ACHN (cell line): ENCODE results near the gene SEMA6C.
A peak's percentile ranks its signal among the peaks of the same experiment; 100 is the strongest.
"Not testable (repeated sequence)": the region's sequence is repeated elsewhere in the genome, so short reads cannot be mapped to it uniquely, and the experiment has no call there.

Source experiments
- DNase-seq: peaks from one replicate; pipeline ENCODE4 v3.0.0-alpha.2; 2015
- in situ Hi-C: cut with HindIII; loops from 2 replicates; pipeline ENCODE4 v1.10.0; 2017; ENCODE audit warnings: low sequenced_read_pairs, low pct_ligation_motif_present, low pct_unique_long_range_greater_than_20kb

Gene SEMA6C, protein sequence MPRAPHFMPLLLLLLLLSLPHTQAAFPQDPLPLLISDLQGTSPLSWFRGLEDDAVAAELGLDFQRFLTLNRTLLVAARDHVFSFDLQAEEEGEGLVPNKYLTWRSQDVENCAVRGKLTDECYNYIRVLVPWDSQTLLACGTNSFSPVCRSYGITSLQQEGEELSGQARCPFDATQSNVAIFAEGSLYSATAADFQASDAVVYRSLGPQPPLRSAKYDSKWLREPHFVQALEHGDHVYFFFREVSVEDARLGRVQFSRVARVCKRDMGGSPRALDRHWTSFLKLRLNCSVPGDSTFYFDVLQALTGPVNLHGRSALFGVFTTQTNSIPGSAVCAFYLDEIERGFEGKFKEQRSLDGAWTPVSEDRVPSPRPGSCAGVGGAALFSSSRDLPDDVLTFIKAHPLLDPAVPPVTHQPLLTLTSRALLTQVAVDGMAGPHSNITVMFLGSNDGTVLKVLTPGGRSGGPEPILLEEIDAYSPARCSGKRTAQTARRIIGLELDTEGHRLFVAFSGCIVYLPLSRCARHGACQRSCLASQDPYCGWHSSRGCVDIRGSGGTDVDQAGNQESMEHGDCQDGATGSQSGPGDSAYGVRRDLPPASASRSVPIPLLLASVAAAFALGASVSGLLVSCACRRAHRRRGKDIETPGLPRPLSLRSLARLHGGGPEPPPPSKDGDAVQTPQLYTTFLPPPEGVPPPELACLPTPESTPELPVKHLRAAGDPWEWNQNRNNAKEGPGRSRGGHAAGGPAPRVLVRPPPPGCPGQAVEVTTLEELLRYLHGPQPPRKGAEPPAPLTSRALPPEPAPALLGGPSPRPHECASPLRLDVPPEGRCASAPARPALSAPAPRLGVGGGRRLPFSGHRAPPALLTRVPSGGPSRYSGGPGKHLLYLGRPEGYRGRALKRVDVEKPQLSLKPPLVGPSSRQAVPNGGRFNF

DNA sequence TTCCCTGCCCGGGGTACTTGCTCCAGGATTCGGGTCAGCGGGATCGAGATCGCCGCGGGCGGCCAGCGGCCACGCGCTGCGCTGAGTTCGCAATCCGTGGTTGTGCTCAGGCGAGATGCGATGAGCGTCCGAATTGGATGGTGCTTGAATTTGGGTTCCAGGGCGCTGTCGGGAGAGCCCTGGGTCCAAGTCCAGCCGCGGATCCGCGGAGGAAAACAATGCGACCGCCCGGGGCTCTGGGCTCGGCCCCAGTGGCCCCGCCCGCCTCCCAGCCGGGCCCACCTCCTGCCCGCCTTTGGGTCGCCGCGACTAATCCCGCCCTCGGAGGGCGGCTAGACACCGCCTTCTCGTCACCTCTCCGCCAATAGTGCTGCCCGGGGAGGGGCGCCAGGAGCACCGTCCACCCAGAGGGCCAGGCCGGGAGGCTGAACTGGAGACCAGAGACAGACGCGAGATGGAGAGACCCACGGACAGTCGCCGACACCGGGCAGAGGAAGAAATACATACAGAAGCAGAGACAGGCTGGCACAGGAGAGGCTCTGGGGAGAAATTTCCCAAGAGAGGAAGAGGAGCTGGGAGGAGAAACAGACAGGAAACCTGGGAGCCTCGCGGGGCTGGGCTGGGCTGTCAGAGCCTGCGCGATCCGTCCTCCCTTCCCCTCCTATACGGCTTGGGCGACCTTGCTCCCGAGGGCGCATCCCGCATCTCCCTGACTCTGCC, at the start of gene SEMA6C:
SEMA6C (minus strand) TSS at position 220 of the 720 bp plus-strand sequence. CDS start 4,010 bp downstream, outside the sequence.
- in situ Hi-C loops: no loop called here
- peak; percentile 94 for DNase-seq

DNA sequence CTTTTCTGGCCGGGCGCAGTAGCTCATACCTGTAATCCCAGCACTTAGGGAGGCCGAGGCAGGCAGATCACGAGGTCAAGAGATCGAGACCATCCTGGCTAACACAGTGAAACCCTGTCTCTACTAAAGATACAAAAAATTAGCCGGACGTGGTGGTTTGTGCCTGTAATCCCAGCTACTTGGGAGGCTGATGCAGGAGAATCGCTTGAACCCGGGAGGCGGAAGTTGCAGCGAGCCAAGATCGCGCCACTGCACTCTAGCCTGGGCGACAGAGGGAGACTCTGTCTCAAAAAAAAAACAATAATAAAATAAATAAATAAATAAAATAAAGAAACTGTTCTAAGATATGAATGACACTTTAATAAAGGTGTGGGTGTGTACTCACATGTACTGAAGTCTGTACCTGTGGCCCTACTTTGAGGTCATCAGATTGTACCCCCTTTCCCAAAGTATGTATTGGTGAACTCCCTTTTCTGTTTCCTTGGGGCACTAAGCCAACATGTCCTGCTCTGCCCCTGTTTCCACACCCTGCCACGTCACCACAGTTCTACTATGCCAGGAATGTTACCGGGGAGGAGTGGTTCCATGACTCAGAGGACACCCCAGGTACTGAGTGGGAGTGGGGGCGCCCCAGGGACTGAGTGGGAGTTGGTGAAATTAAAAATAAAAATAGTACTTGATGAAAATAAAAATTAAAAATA, 48.6 kb upstream of the SEMA6C start:
- in situ Hi-C loops: not testable (repeated sequence)
- peak; percentile 98 for DNase-seq

DNA sequence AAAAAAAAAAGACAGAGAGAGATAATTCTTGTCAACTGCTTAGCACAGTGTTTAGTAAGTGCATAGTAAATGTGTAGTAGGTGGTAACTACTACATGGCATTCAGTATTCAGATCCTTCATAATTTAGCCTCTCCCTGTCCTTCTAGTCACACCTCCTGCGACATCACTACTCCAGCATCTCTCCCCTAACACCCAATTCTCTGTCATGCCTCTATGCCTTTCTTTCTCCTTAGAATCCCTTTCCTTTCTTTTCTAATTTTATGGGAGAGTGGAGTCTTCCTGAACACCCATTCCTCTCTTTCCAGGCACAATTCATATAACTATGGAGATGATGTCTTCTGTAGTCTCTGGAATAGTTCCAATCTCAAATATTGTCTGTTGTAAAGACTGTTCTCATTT, 47.4 kb upstream of the SEMA6C start:
- in situ Hi-C loops: no loop called here
- DNase-seq: peak; percentile 12

DNA sequence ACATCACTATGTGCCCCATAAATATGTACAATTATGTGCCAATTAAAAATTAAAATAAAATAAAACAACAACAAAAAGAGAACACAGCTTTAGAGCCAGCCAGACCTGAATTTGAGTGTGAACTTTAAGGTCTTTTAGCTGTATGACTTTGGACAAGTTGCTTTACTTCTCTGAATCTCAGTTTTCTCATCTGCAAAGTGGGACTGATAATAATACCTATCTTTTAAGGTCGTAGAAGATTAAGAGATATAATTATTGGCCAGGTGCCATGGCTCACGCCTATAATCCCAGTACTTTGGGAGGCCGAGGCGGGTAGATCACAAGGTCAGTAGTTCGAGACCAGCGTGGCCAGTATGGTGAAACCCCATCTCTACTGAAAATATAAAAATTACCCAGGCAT, 46.9 kb upstream of the SEMA6C start:
- in situ Hi-C loops: no loop called here
- DNase-seq: no peak

DNA sequence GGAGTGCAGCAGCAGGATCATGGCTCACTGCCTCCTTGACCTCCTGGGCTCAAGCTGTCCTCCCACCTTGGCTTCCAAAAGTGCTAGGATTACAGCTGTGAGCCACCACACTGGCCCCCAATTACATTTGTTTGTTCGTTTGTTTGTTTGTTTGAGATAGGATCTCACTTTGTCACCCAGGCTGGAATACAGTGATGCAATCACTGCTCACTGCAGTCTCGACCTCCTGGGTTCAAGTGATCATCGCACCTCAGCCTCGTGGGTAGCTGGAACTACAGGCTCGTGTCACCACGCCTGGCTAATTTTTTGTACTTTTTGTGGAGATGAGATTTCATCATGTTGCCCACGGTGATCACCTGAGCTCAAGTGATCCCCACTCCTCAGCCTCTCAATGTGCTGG, 45.6 kb upstream of the SEMA6C start:
- no peak for DNase-seq
- in situ Hi-C loops: no loop called here

DNA sequence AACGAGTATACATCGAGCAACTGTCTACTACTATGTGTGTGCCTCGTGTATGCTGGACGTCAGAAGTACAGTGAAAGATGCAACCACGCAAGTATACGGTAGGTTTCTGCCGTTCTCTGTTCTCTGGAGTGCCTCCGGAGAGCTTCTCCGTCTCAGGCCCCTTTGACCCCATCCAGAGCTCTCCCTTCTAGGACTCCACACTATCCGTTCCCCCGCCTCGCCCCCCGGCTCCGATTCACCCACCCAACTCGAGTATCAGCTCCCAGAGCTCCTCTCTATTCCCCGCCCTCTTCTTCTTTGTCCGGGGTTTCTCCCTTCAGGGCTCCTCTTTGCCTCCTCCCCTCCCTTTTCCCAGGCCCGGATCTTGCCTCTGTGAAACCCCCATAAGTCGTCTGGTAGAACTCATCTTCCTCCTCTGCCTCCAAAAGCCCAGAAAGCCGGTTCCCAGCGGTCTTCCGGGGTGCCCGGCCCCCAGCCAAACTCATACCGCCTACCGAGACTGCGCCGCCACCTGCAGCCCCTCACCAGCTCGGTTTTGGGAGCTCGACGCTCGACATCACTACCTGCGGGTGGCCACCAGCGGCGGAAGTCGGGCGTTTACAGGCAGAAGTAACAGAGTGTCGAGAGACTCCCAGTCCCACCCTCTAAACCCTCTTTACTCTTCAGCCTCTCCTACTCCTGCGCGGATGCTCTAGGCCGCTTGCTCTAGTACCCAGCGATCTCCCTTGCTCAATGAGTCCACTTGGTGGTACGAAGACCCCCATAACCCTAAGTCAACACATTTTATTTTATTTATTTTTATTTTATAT, 43.4 kb upstream of the SEMA6C start, which contains the start of gene VPS72:
VPS72 (minus strand) TSS at position 561 of the 809 bp plus-strand sequence; CDS start at position 485, 76 bp downstream.
- in situ Hi-C loops: no loop called here
- peak; percentile 95 for DNase-seq

DNA sequence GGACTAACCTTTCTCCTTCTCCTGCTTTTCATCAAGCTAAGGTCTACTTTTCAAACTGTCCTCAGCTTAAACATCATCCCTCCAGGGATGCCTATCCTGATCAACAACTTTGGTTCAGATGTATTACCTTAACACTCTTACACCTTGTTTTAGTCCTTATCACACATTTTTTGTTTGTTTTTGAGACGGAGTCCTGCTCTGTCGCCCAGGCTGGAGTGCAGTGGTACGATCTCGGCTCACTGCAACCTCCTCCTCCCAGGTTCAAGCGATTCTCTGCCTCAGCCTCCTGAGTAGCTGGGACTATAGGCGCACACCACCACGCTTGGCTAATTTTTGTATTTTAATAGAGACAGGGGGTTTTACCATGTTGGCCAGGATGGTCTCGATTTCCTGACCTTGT, 42.2 kb upstream of the SEMA6C start:
- DNase-seq, in situ Hi-C loops: not testable (repeated sequence)

DNA sequence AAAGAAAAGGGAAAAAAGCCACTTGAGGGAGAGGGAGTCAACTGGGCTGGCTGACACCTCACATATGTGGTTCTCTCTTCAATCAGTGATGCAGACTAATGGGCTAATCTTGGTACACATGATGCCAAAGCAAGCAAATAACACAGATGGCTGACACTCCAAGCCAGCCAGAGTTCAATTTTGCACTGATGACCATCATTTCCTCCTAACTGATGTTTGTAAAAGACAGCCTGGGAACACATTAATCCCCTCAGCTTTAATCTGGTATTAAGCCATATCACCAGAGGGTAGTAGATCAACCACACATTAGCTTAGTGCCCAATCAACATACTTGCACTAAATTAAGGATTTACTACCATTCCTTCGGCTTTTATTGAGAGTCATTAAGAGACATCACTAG, 40.8 kb upstream of the SEMA6C start:
- in situ Hi-C loops: no loop called here

DNA sequence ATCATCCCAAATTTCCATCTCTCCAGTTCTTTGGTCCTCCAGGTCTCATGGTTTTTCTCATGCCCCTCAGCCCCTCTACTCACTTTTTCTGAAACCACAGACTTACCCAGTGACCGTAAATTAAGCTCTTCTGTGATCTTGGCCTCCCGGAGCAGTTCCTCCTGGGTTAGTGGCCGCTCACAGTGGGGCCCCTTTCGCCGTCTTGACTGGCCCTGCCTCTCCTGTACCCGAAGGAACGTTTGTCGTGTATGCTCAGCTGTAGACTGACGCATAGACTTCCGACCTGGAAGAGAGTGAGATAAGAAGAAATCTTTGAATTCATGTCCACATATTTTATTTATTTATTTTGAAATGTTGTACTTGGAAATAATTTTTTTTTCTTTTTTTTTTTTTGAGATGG, 37.8 kb upstream of the SEMA6C start:
- in situ Hi-C loops: no loop called here
- DNase-seq: no peak

More for the DNA sequence above, 40.8 kb upstream of the SEMA6C start:
- DNase-seq: no peak

DNA sequence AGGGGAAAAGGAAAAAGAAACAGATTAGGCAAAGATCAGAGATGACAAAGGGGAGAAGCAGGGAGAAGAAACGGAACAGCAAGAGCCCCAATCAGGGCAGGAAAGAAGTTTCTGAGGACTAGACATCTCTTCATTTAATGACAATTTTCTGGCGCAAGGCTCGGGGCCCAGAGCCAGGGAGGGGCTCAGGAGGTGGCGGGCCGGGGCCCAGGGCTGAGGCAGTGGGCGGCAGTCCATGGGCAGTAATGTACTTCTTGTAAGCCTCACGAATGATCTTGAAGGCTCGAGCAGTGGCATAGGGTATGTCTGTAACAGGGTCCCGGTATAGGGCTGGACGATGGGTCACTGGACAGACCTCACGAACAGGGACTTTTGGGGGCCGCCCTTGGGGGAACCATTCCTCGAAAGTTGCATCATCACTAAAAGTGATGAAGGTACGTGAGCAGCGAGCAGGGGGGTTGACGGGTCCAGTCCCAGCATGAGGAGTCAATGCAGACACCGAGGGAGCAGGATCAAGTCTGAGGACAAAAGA, 30.1 kb upstream of the SEMA6C start:
- in situ Hi-C loops: no loop called here
- DNase-seq: no peak

DNA sequence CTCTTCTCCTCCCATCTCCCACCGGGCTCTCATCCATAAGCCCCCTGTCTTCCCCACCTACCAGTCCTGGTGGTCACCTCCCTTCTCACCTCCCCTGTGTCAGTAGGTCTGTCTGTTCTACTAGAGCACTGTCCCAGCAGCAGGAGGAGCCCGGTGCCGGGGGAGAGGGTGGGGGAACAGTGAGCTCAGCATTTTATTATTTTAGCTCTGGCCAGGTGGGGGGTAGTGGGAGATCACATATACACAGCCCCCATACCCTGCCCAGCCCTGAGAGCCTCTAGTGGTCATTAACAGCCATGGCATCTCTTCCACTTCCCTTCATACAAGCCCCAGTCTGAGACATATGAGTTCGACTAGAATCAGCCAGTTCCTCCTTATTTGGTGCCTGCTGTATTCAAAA, 29.4 kb upstream of the SEMA6C start, which contains the start of gene TMOD4:
TMOD4 (minus strand) TSS at position 119 of the 400 bp plus-strand sequence. CDS start 1,106 bp downstream, outside the sequence.
- peak; percentile 30 for DNase-seq
- in situ Hi-C loops: no loop called here

DNA sequence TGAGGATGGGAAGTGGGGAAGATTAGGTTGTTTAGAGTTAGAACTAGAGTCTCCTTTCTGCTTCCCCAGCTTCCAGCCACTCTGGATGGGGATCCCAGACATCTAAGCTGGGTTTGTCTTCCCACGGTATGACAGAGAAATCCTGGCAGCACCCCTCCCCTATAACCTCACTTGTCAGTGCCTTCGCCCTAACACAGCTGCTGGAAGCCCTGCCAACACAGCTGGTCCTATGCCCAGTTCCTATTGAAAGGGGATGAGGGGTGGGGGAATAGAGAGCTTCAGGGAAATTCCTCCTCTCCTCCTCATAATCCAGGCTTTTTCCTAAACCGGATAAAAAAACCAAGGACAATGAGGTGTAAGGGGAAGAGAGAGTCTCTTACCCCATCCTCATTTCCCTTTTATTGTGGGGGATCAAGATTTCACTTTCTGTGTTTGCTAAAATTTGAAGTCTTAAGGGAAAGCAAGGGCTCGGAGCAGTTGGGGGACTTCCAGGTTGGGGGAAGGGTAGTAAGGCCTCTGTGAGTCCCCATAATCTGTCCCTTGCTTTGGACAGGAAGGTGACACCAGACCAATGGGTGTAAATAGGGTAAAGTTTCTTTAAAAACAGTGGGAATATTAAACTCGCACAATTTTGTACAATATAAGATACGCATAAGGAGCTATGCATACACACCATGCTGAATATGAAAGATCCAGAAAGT, 28.8 kb upstream of the SEMA6C start:
- no peak for DNase-seq
- in situ Hi-C loops: no loop called here

DNA sequence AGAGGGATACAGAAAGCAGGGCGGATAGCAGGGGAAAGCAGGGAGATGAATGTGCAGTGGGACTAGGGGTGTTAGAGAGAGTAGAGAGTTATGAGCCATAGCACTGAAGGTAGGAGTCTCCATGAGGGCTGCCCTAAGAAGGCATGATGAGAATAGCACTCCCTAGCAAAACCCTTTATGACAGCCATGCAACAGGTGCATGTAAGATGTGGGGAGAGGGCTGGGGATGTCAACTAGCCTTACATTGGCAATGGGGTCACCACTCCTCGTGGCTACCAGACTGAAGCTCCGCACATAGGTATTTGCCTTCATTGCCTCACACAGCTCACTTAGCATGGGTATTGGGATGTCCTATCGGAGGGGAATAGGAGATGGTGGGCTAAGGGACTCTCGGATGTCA, 24.8 kb upstream of the SEMA6C start:
- DNase-seq: no peak
- in situ Hi-C loops: no loop called here

DNA sequence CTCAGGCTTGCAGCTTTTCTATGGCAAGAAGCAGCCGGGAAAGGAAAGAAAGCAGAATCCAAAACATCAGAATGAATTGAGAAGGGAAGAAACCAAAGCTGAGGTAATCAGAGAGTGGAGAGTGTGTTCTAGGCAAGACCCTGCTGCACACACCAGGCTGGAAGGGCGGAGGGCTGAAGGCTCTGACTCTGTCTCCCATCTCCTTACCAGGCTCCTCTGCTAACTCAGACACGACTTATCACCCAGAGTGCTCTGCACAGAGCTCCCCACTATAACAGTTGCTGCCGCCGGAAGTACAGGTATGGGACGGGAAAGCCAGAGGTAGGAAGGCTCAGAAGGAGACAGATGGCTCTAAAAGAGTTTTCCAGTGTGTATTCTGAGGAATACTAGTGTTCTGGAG, 20.7 kb upstream of the SEMA6C start:
- in situ Hi-C loops: no loop called here
- no peak for DNase-seq

DNA sequence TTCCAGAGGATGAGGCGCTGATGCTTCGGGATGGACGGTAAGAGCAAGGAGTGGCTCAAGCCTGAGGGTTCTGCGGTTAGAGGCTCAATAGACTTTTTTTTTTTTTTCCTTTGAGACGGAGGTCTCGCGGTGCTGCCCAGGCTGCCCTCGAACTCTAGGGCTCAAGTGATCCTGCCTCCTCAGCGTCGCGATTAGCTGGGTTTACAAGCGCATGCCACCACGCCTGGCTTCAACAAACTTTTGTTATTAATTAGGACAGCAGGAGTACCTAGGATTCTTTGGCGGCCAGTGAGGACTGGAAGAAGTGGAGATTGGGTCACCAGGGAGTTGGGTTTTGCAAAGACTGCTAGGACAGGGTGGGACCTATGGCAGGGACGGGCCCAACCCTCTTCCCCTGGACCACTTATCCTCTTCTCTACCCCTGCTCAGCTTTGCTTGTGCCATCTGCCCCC, 20.1 kb upstream of the SEMA6C start:
- DNase-seq: peak; percentile 86

DNA sequence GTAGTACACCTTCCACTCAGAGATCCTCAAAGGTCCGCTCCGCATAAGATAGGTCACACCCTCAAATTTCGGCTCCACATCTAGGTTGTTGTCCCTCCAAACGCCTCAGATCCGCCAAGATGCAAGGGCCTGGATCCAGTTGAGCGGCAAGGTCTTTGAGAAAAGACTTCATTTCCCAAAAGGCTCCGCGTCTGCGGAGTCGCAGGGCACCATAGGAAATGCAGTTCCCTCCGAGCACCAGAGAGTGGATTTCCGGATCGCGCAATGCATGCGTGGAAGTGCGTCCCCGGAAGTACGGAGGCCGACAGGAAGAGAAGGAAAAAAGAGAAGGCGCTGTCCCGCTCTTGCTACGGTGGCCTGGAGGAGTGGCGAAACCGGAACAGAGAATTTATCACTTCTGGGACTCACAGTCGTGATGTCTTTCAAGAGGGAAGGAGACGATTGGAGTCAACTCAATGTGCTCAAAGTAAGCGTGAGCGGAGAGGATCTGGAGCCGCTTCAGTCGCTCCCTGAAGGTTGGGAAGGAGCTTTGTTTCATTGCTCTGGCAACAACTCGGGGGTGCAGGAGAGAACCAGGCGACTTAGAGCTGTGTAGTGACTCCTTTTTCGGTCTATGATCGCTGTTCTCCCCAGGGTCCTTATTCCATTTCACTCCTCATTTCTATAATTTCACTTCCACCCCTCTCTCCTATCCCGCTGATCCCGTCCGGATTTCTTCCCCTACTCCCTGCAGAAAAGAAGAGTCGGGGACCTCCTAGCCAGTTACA, 19.5 kb upstream of the SEMA6C start, which contains the start of the genes LYSMD1 and SCNM1:
LYSMD1 (minus strand) TSS at position 165 of the 767 bp plus-strand sequence. CDS start 644 bp downstream, outside the sequence.
SCNM1 (plus strand) TSS at position 407 of the 767 bp plus-strand sequence; CDS start at position 416, 9 bp downstream.
- in situ Hi-C loops: no loop called here
- peak; percentile 100 for DNase-seq

More for the DNA sequence above, 20.1 kb upstream of the SEMA6C start:
- in situ Hi-C loops: no loop called here
